SH-SY5Y (cell line): Measurements from ENCODE around the gene FITM2.

Source experiments
- GATA2 ChIP-seq: IDR thresholded peaks from 2 replicates; pipeline ENCODE4 v1.6.1; 2011; ENCODE audit warnings: mild to moderate bottlenecking, low read depth, low read length
- GATA3 ChIP-seq: IDR thresholded peaks from 2 replicates; pipeline ENCODE4 v1.6.1; 2011; ENCODE audit warnings: low read depth, mild to moderate bottlenecking, low read length, moderate library complexity

DNA sequence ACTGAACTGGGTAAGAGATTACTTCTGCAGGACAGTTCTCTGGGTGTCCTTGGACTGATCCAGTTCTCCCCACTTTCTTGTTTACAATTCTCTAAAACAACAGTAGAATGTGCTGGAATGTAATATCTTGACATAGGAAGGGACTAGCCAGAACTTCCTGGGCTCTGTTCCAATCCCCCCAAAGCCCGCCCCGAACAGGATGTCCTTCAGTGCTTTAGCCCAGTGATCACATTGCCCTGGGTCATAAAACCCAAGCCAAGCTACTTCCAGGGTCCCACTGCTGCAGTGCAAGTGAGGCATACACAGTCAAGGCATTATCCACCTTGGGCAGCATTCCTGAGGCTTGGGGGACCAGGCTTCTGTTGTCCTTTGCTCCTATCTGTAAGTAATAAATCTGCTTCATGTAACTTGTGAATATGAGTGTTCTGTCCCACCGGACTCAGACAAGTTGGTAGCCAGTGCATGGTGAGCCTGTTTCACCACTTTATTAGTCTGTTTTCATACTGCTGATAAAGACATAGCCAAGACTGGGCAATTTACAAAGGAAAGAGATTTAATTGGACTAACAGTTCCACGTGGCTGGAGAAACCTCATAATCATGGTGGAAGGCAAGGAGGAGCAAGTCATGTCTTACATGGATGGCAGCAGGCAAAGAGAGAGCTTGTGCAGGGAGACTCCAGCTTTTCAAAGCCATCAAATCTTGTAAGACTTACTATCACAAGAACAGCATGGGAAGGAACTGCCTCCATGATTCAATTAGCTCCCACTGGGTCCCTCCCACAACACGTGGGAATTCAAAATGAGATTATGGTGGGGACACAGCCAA, 23.5 kb downstream of the FITM2 start:
- TF ChIP-seq GATA2 (no peak), GATA3 (no peak)
